HG02885 (cell line): Measurements from ENCODE around the gene ITSN1.

ENCODE experiments used
- ATAC-seq: cut with Tn5 transposase; IDR thresholded peaks from one replicate; pipeline ENCODE4 v1.9.1; 2021; ENCODE audit warnings: mild to moderate bottlenecking; ENCODE audit not compliant: unreplicated experiment, poor library complexity

The ITSN1 gene

DNA sequence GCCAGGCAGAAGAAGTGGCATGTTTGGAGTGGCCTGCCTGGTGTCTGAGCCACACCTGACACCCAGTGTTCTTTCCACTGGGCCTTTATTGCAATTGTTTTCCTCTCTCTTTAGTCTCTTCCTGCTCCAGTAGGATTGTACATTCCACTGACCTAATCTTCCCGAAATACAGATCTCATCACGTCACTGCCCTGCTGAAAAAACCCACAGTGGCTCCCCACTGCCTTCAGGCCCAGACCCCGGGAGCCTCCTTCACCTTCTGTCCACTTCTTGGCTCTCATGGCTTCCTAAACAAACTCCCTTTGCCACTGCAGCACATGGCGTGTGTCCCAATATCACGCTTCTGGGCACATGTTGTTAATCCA is 298.6 kb downstream of the ITSN1 start:
- ATAC-seq: no peak

- ATAC-seq: no peak
Observed at GRCh38 chr21:33942426-33942825, 300.1 kb downstream of the ITSN1 start.

- ATAC-seq: no peak
Observed at GRCh38 chr21:33943293-33943692, 301.0 kb downstream of the ITSN1 start.

DNA sequence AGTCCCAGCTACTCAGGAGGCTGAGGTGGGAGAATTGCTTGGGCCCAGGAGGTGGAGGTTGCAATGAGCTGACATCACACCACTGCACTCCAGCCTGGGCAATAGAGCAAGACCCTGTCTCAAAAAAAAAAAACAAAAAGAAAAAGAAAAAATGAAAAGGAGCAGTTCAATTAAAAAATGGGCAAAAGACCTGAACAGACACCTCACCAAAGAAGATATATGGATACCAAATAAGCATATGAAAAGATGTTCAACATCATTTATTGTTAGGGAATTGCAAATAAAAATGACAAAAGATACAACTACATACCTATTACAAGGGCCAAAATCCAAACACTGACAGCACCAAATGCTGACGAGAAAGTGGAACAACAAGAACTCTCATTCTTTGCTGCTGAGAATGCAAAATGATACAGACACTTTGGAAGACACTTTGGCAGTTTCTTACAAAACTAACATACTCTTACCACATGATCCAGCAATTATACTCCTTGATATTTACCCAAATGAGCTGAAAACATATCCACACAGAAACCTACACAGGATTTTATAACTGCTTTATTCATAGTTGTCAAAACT is 302.0 kb downstream of the ITSN1 start:
- ATAC-seq: no peak

GRCh38 chr21:33945652-33946270 is 303.5 kb downstream of the ITSN1 start:
- no peak for ATAC-seq

- ATAC-seq: peak; percentile 69
Observed at GRCh38 chr21:33947451-33948095, 305.3 kb downstream of the ITSN1 start.

DNA sequence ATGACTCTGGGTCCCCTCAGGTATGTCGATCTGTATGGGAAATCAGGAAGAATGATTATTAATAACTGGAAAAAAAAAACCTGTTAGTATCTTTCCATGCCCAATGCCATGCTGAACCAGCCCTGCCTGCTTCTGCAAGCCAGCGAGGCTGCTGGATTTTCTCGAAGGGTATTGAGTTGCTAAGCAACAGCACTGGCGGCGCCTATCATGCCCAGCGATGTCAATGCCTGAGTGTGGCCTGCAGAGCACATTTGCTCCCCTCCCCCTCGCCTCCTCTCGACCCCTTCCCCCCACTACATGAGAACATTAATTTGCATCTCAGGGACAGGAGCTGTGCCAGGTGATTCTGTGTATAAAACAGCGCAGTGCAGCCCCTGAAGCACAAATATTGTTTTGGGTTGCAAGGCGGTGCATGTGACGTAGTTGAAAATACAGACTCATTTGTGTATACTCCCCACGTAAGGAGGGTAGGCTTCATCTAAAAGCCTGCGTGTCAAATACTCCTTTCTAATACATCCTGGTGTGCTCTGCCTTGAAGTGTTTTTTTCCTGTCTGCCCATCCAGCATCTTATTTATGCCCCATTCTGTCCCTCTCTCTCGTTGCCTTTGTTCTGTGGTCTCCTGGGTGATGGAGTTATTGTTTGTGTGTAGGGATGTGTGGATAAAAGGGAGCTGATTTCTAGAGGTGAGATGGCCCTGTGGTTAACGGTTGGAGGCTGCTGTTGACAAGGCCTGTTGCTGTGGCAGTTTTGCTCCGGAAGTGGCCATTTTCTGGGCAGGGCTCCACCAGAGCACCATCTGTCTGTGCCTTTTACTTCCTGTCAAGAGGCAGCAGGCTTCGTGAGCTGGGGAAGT is 306.0 kb downstream of the ITSN1 start:
- peak; percentile 42 for ATAC-seq

- ATAC-seq: no peak
Observed at GRCh38 chr21:33948951-33949444, 306.7 kb downstream of the ITSN1 start.
